Globus pallidus (tissue), 1 donor: Measurements from ENCODE around the gene TSPAN33.
"Not testable (repeated sequence)": the region's sequence is repeated elsewhere in the genome, so short reads cannot be mapped to it uniquely, and the experiment has no call there.

Experiments
- DNase-seq: peaks from one replicate; pipeline ENCODE4 v3.0.0-alpha.2; 2015; ENCODE audit warnings: low spot score

Gene TSPAN33

GRCh38 chr7:129170441-129171021 is 26.0 kb downstream of the TSPAN33 start:
- no peak for DNase-seq

GRCh38 chr7:129173861-129174260 is 29.4 kb downstream of the TSPAN33 start:
- not testable (repeated sequence) for DNase-seq

- no peak for DNase-seq
Observed at GRCh38 chr7:129176916-129177710, 32.6 kb downstream of the TSPAN33 start.

GRCh38 chr7:129184981-129185670 is 40.6 kb downstream of the TSPAN33 start:
- DNase-seq = no peak

GRCh38 chr7:129186749-129187260 is 42.3 kb downstream of the TSPAN33 start:
- no peak for DNase-seq

- DNase-seq = no peak
Observed at GRCh38 chr7:129187681-129188371, 43.3 kb downstream of the TSPAN33 start.

- DNase-seq = no peak
Observed at GRCh38 chr7:129188372-129188891, 43.9 kb downstream of the TSPAN33 start, which contains the start of gene SMO. Gene SMO (plus strand): TSS chr7:129188633. CDS start chr7:129189152, 519 bp downstream.

- DNase-seq = no peak
Observed at GRCh38 chr7:129188892-129189660, 44.6 kb downstream of the TSPAN33 start.

GRCh38 chr7:129189661-129190310 is 45.3 kb downstream of the TSPAN33 start:
- no peak for DNase-seq

- no peak for DNase-seq
Observed at GRCh38 chr7:129191272-129191671, 46.8 kb downstream of the TSPAN33 start.

GRCh38 chr7:129193892-129194291 is 49.4 kb downstream of the TSPAN33 start:
- DNase-seq = no peak

- no peak for DNase-seq
Observed at GRCh38 chr7:129197771-129198170, 53.3 kb downstream of the TSPAN33 start.

GRCh38 chr7:129199406-129199805 is 54.9 kb downstream of the TSPAN33 start:
- no peak for DNase-seq

- no peak for DNase-seq
Observed at GRCh38 chr7:129202058-129202777, 57.7 kb downstream of the TSPAN33 start.

- no peak for DNase-seq
Observed at GRCh38 chr7:129203050-129203741, 58.7 kb downstream of the TSPAN33 start.

- DNase-seq = no peak
Observed at GRCh38 chr7:129205126-129205818, 60.8 kb downstream of the TSPAN33 start.

GRCh38 chr7:129205987-129206785 is 61.7 kb downstream of the TSPAN33 start:
- DNase-seq = no peak

GRCh38 chr7:129208667-129209066 is 64.2 kb downstream of the TSPAN33 start:
- no peak for DNase-seq
